ENCODE data around the gene COPRS.
"Not testable (repeated sequence)": the region's sequence is repeated elsewhere in the genome, so short reads cannot be mapped to it uniquely, and the experiment has no call there.

The COPRS gene

DNA sequence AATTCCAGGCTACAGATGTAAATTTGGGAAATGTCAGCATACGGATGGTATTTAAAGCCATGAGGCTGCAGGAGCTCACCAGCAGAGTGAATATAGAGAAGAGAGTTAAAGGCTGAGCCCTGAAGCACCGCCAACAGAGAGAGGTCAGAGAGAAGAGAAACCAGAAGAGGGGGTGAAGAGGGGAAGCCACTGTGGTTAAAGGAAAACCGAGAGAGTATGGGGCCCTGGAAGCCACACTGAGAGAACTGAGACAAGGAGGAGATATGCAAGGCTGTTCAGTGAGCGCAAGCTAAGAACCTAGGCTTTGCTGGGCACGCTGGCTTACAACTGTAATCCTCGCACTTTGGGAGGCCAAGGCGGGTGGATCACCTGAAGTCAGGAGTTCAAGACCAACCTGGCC lies 24.6 kb downstream of the COPRS start:
- H3K36me3 Mint-ChIP-seq (ENCODE audit: low read depth), result no peaks in the 10 kb centered on the region
- H3K4me1 Mint-ChIP-seq, result no peaks in the 10 kb centered on the region
- no peaks in the 10 kb centered on the region for H3K27me3 Mint-ChIP-seq (ENCODE audit: low read depth)
- TF ChIP-seq, protein P1, sequence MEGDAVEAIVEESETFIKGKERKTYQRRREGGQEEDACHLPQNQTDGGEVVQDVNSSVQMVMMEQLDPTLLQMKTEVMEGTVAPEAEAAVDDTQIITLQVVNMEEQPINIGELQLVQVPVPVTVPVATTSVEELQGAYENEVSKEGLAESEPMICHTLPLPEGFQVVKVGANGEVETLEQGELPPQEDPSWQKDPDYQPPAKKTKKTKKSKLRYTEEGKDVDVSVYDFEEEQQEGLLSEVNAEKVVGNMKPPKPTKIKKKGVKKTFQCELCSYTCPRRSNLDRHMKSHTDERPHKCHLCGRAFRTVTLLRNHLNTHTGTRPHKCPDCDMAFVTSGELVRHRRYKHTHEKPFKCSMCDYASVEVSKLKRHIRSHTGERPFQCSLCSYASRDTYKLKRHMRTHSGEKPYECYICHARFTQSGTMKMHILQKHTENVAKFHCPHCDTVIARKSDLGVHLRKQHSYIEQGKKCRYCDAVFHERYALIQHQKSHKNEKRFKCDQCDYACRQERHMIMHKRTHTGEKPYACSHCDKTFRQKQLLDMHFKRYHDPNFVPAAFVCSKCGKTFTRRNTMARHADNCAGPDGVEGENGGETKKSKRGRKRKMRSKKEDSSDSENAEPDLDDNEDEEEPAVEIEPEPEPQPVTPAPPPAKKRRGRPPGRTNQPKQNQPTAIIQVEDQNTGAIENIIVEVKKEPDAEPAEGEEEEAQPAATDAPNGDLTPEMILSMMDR (IDR thresholded peaks at IDR 0.05; ENCODE audit: unreplicated experiment in 3 of 3), result no peak
- H3K27ac Mint-ChIP-seq, result no peak overlapping the region
- peaks cover 5% of the 10 kb centered on the region for H3K9me3 Mint-ChIP-seq
- no peak overlapping the region for H3K4me3 Mint-ChIP-seq

DNA sequence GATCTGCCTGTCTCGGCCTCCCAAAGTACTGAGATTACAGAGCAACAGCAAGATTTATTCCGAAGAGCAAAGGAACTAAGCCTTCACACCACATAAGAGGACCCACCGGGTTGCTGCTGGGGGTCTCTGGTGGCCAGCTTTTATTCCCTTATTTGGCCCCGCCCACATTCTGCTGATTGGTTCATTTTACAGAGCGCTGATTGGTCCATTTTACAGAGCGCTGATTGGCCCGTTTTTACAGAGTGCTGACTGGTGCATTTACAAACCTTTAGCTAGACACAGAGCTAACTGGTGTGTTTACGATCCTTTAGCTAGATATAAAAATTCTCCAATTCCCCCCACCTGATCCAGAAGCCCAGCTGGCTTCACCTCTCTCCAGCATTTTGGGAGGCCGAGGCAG lies 26.3 kb downstream of the COPRS start:
- no peak overlapping the region for H3K4me3 Mint-ChIP-seq
- TF ChIP-seq, protein P1 (IDR thresholded peaks at IDR 0.05; ENCODE audit: unreplicated experiment in 3 of 3), result no peak
- peaks cover 5% of the 10 kb centered on the region for H3K9me3 Mint-ChIP-seq
- H3K36me3 Mint-ChIP-seq (ENCODE audit: low read depth), result no peaks in the 10 kb centered on the region
- no peaks in the 10 kb centered on the region for H3K4me1 Mint-ChIP-seq
- no peaks in the 10 kb centered on the region for H3K27me3 Mint-ChIP-seq (ENCODE audit: low read depth)
- no peak overlapping the region for H3K27ac Mint-ChIP-seq

DNA sequence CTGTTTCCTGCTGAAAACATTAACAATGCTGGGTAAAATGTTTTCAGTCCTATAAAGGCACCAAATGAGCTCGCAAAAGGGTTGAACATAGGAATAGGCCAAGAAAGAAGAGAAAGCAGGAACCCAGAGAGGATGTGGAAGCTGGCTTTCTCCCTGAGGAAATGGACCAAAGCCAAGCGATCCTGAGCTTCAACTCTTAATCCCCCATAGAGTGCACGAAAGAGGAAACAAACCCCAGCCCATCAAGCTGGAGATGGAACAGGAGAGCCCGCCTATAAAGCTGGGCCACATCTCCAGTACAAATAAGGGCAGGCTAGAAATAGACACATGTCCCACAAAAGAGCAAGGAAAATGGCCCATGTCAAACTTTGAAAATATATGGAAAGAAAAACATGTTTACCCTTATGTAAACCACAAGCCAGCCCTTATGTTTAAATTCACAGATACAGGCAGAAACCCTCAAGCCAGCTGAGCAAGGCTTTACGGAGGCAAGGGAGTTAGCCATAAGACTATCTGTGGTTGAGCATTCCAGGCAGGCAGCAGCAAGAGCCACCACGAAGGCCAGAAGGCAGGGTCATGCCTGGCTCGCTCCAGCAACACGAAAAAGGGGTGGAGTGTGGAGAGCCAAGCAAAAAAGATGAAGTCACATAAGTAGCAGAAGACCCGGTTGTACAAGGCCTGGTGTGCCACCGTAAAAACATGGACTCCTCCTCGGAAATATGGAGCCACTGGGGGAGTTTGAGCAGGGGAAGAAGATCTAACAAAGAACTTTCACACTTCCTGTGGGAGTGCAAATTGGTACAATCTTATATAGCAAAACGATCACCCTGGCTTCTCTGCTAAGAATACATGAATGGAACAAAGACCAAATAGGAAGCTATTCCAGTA lies 27.8 kb downstream of the COPRS start:
- TF ChIP-seq, protein P1 (IDR thresholded peaks at IDR 0.05; ENCODE audit: unreplicated experiment in 3 of 3), result no peak
- H3K27me3 Mint-ChIP-seq (ENCODE audit: low read depth), result no peaks in the 10 kb centered on the region

DNA sequence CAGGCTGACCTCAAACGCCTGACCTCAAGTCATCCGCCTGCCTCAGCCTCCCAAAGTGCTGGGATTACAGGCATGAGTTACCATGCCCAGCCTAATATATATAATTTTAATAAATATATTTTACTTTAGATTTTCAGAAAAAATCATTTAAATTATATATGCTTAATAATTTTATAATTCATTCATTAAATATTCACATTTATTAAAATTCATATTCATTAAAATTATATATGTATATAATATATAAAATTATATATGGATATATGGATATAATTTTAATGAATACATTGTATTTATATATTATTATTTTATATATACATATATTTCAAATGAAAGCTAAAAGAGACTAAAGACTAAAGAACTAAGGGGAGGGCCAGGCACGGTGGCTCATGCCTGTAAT lies 29.4 kb downstream of the COPRS start:
- no peak overlapping the region for H3K27ac Mint-ChIP-seq
- H3K4me3 Mint-ChIP-seq, result no peak overlapping the region
- H3K9me3 Mint-ChIP-seq, result peaks cover 5% of the 10 kb centered on the region
- H3K4me1 Mint-ChIP-seq, result no peaks in the 10 kb centered on the region
- H3K36me3 Mint-ChIP-seq (ENCODE audit: low read depth), result no peaks in the 10 kb centered on the region
- H3K27me3 Mint-ChIP-seq (ENCODE audit: low read depth), result no peaks in the 10 kb centered on the region
- TF ChIP-seq, protein P1 (IDR thresholded peaks at IDR 0.05; ENCODE audit: unreplicated experiment in 3 of 3), result no peak

More for the DNA sequence above, 27.8 kb downstream of the COPRS start:
- Mint-ChIP-seq H3K9me3 (peaks cover 5% of the 10 kb centered on the region), H3K27ac (peak overlapping the region in 1 of 3 experiments; percentile 34), H3K4me1 (no peaks in the 10 kb centered on the region), H3K4me3 (no peak overlapping the region), H3K36me3 (ENCODE audit: low read depth) (no peaks in the 10 kb centered on the region)

DNA sequence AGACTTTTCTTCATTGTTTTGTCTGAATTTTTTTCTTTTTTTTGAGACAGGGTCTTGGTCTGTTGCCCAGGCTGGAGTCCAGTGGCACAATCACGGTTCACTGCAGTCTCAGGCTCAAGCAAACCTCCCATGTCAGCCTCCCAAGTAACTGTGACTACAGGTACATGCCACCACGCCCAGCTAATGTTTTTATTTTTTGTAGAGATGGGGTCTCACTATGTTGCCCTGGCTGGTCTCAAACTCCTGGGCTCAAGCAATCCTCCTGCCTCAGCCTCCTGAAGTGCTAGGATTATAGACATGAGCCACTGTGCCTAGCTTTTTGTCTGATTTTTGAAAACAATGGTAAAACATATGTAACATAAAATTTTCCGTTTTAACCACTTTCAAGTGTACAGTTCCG lies 30.1 kb downstream of the COPRS start:
- H3K9me3 Mint-ChIP-seq; H3K4me1 Mint-ChIP-seq; H3K4me3 Mint-ChIP-seq; H3K27me3 Mint-ChIP-seq (ENCODE audit: low read depth); H3K36me3 Mint-ChIP-seq (ENCODE audit: low read depth); H3K27ac Mint-ChIP-seq: not testable (repeated sequence)

DNA sequence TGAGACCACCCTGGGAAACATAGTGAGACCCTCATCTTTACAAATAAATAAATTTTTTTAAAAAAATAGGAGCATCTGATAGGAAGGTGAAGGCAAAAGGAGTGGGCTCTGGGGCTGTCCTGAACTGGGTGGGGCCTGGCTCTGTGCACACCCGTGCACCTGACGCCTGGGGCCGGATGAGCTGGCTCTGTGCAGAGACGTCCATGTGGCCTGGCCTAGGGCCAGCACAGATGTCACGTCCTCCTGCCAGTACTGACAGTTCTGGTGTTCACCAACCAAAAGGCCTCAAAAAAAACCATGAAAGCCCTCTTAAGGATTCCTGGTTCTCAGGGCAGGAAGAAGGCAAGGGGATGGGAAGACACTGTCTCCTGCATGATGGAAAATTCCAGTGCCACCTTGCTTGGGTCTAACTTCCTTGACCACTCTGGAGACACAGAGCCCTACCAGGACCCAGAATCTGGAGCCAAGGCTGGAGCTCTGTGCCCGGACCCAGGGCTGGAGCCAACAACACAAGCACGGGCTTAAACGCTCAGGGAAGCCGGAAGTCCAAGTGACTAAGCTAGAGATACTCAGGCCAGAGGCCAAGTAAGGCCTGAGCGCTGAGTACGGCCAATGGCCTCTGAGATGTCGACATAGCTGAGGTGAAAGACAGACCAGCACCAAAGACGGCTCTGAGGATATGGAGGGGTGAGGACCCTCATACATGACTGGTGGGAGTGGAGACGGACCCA lies 32.9 kb downstream of the COPRS start:
- Mint-ChIP-seq H3K27ac (no peak overlapping the region), H3K9me3 (no peaks in the 10 kb centered on the region), H3K36me3 (ENCODE audit: low read depth) (no peaks in the 10 kb centered on the region), H3K4me1 (no peaks in the 10 kb centered on the region), H3K4me3 (no peak overlapping the region), H3K27me3 (ENCODE audit: low read depth) (no peaks in the 10 kb centered on the region)
- TF ChIP-seq, protein P1 (IDR thresholded peaks at IDR 0.05; ENCODE audit: unreplicated experiment in 3 of 3), result no peak

Data from nephron (organoid).